ENCODE results near the gene ITPRID1.

Gene ITPRID1

DNA sequence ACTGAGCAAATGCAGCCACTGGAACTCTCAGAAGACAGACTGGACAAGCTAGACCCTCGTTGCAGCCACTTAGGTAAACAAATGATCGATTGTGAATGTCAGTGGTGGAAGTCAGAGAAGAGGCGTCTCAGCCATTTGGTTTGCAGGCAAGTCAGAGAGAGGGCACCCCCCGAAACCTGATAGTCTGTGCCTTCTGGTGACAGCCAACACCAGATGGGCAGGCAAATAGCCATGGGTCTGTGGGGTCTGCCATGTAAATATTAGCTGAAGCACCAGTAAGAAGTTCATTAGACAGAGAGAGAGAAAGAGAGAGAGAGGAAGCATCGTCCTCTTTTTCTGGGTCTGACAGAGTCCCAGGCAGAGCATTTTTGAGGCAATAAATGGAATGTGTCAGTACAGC is 178.6 kb downstream of the ITPRID1 start:
- no peak for DNase-seq (ENCODE audit: low read depth)
- H3K4me3 ChIP-seq (ENCODE audit: control insufficient read depth, low read depth, low read length): no peak overlapping the region
- TF ChIP-seq, protein P1, sequence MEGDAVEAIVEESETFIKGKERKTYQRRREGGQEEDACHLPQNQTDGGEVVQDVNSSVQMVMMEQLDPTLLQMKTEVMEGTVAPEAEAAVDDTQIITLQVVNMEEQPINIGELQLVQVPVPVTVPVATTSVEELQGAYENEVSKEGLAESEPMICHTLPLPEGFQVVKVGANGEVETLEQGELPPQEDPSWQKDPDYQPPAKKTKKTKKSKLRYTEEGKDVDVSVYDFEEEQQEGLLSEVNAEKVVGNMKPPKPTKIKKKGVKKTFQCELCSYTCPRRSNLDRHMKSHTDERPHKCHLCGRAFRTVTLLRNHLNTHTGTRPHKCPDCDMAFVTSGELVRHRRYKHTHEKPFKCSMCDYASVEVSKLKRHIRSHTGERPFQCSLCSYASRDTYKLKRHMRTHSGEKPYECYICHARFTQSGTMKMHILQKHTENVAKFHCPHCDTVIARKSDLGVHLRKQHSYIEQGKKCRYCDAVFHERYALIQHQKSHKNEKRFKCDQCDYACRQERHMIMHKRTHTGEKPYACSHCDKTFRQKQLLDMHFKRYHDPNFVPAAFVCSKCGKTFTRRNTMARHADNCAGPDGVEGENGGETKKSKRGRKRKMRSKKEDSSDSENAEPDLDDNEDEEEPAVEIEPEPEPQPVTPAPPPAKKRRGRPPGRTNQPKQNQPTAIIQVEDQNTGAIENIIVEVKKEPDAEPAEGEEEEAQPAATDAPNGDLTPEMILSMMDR (conservative IDR thresholded peaks at IDR 0.05; ENCODE audit: control insufficient read depth, insufficient read depth, low read depth, low read length): no peak

DNA sequence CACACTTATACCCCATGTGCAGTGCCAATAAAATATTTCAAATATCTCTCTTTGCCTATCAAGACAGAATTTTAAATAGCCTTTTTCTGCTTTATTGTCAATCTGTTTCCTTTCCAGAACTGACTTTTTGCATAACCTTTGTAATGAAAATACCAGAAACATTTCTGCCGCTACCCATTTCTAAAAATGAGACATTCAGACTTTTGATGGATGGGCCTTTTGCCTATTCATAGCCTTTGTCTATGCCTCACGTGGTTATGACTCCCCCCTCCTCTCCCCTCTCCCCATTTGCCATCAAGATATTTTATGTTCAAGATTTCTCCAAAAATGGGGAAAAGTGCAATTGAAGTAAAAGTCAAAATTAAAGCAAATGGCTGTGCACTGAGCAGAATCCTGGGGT is 179.0 kb downstream of the ITPRID1 start:
- DNase-seq (ENCODE audit: low read depth): no peak
- TF ChIP-seq, protein P1 (conservative IDR thresholded peaks at IDR 0.05; ENCODE audit: control insufficient read depth, insufficient read depth, low read depth, low read length): no peak
- no peak overlapping the region for H3K4me3 ChIP-seq (ENCODE audit: control insufficient read depth, low read depth, low read length)

DNA sequence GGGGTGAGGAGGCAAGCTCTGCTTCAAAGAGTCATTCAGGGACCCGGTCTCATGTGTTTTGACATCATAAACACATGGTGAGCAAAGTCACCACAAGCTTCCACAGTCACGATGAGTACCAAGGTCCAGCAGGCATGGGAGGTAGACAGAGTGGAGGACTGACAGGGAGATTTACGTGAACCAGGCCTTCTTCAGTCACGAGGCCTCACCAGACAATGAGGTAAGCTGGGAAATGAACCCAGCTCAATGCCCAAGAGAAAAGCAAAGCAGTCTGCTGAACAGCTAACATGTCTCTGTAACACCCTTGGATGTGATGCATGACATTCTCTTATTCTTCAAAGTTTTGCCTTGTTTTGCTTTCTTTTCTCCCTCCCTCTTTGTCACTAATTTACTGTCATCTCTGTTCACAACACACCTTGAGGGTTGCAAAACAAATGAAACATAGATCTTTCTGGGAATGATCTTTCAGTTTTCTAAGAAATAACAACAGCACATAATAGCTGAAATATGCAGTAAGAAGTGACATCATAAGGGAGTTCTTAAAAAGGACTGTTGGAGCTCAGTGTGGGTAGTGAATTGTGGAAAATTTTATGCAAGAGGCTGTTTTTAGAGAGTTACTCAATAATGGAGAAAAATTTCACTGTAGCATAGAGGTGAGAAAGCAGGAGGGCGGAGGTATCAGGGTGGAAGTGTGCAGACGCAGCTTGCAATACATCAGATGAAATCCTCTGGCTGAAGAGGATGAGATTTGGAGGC is 182.1 kb downstream of the ITPRID1 start:
- H3K4me3 ChIP-seq (ENCODE audit: control insufficient read depth, low read depth, low read length): no peak overlapping the region
- peak; percentile 4 for DNase-seq (ENCODE audit: low read depth)
- TF ChIP-seq, protein P1 (conservative IDR thresholded peaks at IDR 0.05; ENCODE audit: control insufficient read depth, insufficient read depth, low read depth, low read length): no peak

DNA sequence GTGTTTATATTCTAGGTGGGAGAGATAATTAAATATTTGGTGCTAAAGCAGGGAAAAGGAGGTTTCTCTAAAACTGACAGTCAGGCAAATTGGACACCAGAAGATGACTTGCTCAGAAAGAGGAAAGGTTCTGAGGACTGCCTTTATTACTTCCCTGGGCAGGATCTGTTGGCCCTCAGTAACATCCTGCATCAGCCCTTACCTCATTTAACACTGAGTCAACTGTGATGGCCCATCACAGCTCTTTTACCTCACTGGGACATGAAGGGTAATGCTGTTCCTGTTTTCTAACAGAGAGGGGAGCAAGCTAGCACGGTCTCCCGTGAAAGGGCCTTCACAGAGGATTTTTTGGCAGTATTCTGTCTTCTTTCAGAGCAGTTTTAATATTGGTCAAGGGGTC is 185.2 kb downstream of the ITPRID1 start:
- no peak for DNase-seq (ENCODE audit: low read depth)
- TF ChIP-seq, protein P1 (conservative IDR thresholded peaks at IDR 0.05; ENCODE audit: control insufficient read depth, insufficient read depth, low read depth, low read length): no peak
- no peak overlapping the region for H3K4me3 ChIP-seq (ENCODE audit: control insufficient read depth, low read depth, low read length)

DNA sequence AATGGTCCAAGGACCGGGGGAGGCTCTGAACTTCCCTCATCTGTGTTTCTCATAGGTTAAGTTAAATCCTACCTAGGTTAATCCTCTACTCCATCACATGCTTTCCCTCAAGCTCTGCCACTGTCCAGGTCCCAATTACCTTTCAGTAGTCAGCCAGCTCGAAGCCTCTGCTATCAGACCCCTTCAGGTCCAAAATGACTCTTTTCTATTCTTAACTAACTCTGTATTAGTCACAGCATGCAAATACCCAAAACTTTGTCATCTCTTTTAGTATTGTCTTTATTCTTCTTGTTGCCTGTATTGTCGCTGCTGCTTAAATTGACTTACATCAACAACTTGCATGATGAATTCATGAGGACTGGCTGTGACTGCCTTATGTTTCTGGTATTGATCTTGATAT is 188.5 kb downstream of the ITPRID1 start:
- no peak overlapping the region for H3K4me3 ChIP-seq (ENCODE audit: control insufficient read depth, low read depth, low read length)
- DNase-seq (ENCODE audit: low read depth): no peak
- TF ChIP-seq, protein P1 (conservative IDR thresholded peaks at IDR 0.05; ENCODE audit: control insufficient read depth, insufficient read depth, low read depth, low read length): no peak

DNA sequence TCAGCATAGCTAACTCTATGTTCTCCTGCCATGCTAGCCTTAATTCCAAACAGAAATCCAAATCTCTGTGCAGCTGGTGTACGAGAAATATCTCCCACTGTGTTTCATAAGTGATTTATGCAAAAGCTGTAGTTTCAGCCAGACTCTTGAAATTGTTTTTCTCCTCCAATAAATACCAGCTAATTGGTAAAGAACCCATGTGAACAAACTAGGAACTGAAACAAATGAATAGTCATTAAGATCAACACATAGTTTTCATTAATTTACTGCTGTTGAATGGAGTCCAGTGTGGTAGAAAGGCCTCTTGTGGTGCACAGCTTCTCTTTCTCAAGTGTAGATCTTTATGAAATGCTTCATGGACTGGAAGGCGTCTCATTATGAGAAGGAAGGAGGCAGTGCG is 191.5 kb downstream of the ITPRID1 start:
- TF ChIP-seq, protein P1 (conservative IDR thresholded peaks at IDR 0.05; ENCODE audit: control insufficient read depth, insufficient read depth, low read depth, low read length): no peak
- no peak for DNase-seq (ENCODE audit: low read depth)
- no peak overlapping the region for H3K4me3 ChIP-seq (ENCODE audit: control insufficient read depth, low read depth, low read length)

Measured in fibroblast of mammary gland (primary cell).